ENCODE measurements around the gene DHCR24. TPM values are rescaled to one million over a fixed set of nuclear protein-coding genes. Genes with fewer than 3 reads are reported as not detected.
"Not testable (repeated sequence)": the region's sequence is repeated elsewhere in the genome, so short reads cannot be mapped to it uniquely, and the experiment has no call there.

The DHCR24 gene
- total RNA-seq, 1 donor: 151 TPM

- Histone ChIP-seq H2AFZ (ENCODE audit: low read length) (no peak overlapping the region), H3K36me3 (ENCODE audit: insufficient read depth, low read length) (no peaks in the 10 kb centered on the region), H3K4me1 (ENCODE audit: insufficient read depth, low read length) (peaks cover 4% of the 10 kb centered on the region), H3K4me2 (ENCODE audit: insufficient read depth, low read length) (no peak overlapping the region), H3K27ac (ENCODE audit: low read depth, low read length) (no peak overlapping the region), H3K79me2 (ENCODE audit: insufficient read depth, low read length) (no peaks in the 10 kb centered on the region), H3K9me3 (ENCODE audit: low read depth, low read length) (no peaks in the 10 kb centered on the region), H4K20me1 (ENCODE audit: insufficient read depth, low read length) (no peaks in the 10 kb centered on the region), H3K4me3 (ENCODE audit: insufficient read depth, low read length) (no peak overlapping the region), H3K27me3 (ENCODE audit: insufficient read depth, low read length) (peaks cover 6% of the 10 kb centered on the region)
- peak; percentile 78 for DNase-seq (ENCODE audit: insufficient read length, low spot score, missing footprints)
- TF ChIP-seq CTCF (IDR thresholded peaks at IDR 0.05; ENCODE audit: extremely low read depth, low read depth, low read length): no peak
Observed at GRCh38 chr1:54919367-54920359, 32.7 kb upstream of the DHCR24 start.

GRCh38 chr1:54911076-54911475 is 24.1 kb upstream of the DHCR24 start:
- H3K79me2 ChIP-seq (ENCODE audit: insufficient read depth, low read length); H4K20me1 ChIP-seq (ENCODE audit: insufficient read depth, low read length); H2AFZ ChIP-seq (ENCODE audit: low read length); H3K9me3 ChIP-seq (ENCODE audit: low read depth, low read length); H3K36me3 ChIP-seq (ENCODE audit: insufficient read depth, low read length); DNase-seq (ENCODE audit: insufficient read length, low spot score, missing footprints); H3K27ac ChIP-seq (ENCODE audit: low read depth, low read length); H3K4me3 ChIP-seq (ENCODE audit: insufficient read depth, low read length); H3K4me2 ChIP-seq (ENCODE audit: insufficient read depth, low read length); H3K4me1 ChIP-seq (ENCODE audit: insufficient read depth, low read length); H3K27me3 ChIP-seq (ENCODE audit: insufficient read depth, low read length): not testable (repeated sequence)

- Histone ChIP-seq H3K79me2 (ENCODE audit: insufficient read depth, low read length) (no peaks in the 10 kb centered on the region), H2AFZ (ENCODE audit: low read length) (no peak overlapping the region), H3K4me3 (ENCODE audit: insufficient read depth, low read length) (no peak overlapping the region), H3K36me3 (ENCODE audit: insufficient read depth, low read length) (no peaks in the 10 kb centered on the region), H3K9me3 (ENCODE audit: low read depth, low read length) (no peaks in the 10 kb centered on the region), H3K27ac (ENCODE audit: low read depth, low read length) (no peak overlapping the region), H3K4me2 (ENCODE audit: insufficient read depth, low read length) (no peak overlapping the region), H3K4me1 (ENCODE audit: insufficient read depth, low read length) (peaks cover 24% of the 10 kb centered on the region), H3K27me3 (ENCODE audit: insufficient read depth, low read length) (no peaks in the 10 kb centered on the region), H4K20me1 (ENCODE audit: insufficient read depth, low read length) (no peaks in the 10 kb centered on the region)
- no peak for DNase-seq (ENCODE audit: insufficient read length, low spot score, missing footprints)
- no peak for TF ChIP-seq CTCF (IDR thresholded peaks at IDR 0.05; ENCODE audit: extremely low read depth, low read depth, low read length)
Observed at GRCh38 chr1:54906586-54906985, 19.6 kb upstream of the DHCR24 start.

GRCh38 chr1:54904476-54905048 is 17.6 kb upstream of the DHCR24 start:
- Histone ChIP-seq H4K20me1 (ENCODE audit: insufficient read depth, low read length) (no peaks in the 10 kb centered on the region), H2AFZ (ENCODE audit: low read length) (peak overlapping the region; percentile 21), H3K9me3 (ENCODE audit: low read depth, low read length) (no peaks in the 10 kb centered on the region), H3K27ac (ENCODE audit: low read depth, low read length) (peak overlapping the region; percentile 80), H3K36me3 (ENCODE audit: insufficient read depth, low read length) (no peaks in the 10 kb centered on the region), H3K4me2 (ENCODE audit: insufficient read depth, low read length) (peak overlapping the region; percentile 74), H3K79me2 (ENCODE audit: insufficient read depth, low read length) (no peaks in the 10 kb centered on the region), H3K4me3 (ENCODE audit: insufficient read depth, low read length) (peak overlapping the region; percentile 2), H3K27me3 (ENCODE audit: insufficient read depth, low read length) (no peaks in the 10 kb centered on the region), H3K4me1 (ENCODE audit: insufficient read depth, low read length) (peaks cover 24% of the 10 kb centered on the region)
- peak; percentile 91 for DNase-seq (ENCODE audit: insufficient read length, low spot score, missing footprints)
- no peak for TF ChIP-seq CTCF (IDR thresholded peaks at IDR 0.05; ENCODE audit: extremely low read depth, low read depth, low read length)
